Esophagus squamous epithelium (tissue), 4 donors: ENCODE data around the gene KRTAP5-1.

Experiments
- CTCF ChIP-seq, 6 experiments: fragments of 450-650 bp in 4 of 6; fragments of 200-600 bp in 2 of 6; sonication (generic) in 2 of 6; IDR thresholded peaks; one replicate each; pipeline ENCODE4 v1.5.1; 2016 to 2019; ENCODE audit warnings: antibody characterized with exemption in 6 of 6, mild to moderate bottlenecking in 4 of 6, moderate library complexity in 4 of 6
- POLR2A ChIP-seq, 4 donors: fragments of 450-650 bp; IDR thresholded peaks; one replicate each; pipeline ENCODE4 v1.6.1; 2017; ENCODE audit warnings: antibody characterized with exemption in 4 of 4, mild to moderate bottlenecking in 4 of 4, moderate library complexity in 3 of 4

GRCh38 chr11:1597331-1597993, 12.4 kb upstream of the KRTAP5-1 start:
- TF ChIP-seq CTCF (IDR thresholded peaks at IDR 0.05) (no peak), POLR2A (IDR thresholded peaks at IDR 0.05) (no peak)
